GM19023 (cell line): ENCODE measurements around the gene PPP2R3B.
"Not testable (repeated sequence)": the region's sequence is repeated elsewhere in the genome, so short reads cannot be mapped to it uniquely, and the experiment has no call there.

Experiments used
- ATAC-seq: cut with Tn5 transposase; IDR thresholded peaks from one replicate; pipeline ENCODE4 v1.9.1; 2021; ENCODE audit warnings: mild to moderate bottlenecking, moderate library complexity; ENCODE audit not compliant: unreplicated experiment

The PPP2R3B gene

DNA sequence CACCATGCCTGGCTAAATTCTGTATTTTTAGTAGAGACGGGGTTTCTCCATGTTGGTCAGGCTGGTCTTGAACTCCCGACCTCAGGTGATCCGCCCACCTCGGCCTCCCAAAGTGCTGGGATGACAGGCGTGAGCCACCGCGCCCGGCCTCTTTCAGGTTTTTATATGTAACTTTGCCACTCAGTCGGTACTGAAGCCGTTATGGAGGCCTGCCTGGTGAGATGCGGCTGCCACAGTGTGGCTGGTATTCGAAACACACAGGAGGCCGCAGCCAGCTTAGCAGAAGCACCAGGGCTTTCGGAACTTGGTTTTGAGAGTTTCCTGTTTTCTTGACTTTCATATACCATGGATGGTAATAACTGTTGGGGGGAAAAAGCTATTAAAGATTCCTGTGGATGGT is 62.0 kb downstream of the PPP2R3B start:
- ATAC-seq, result not testable (repeated sequence)

DNA sequence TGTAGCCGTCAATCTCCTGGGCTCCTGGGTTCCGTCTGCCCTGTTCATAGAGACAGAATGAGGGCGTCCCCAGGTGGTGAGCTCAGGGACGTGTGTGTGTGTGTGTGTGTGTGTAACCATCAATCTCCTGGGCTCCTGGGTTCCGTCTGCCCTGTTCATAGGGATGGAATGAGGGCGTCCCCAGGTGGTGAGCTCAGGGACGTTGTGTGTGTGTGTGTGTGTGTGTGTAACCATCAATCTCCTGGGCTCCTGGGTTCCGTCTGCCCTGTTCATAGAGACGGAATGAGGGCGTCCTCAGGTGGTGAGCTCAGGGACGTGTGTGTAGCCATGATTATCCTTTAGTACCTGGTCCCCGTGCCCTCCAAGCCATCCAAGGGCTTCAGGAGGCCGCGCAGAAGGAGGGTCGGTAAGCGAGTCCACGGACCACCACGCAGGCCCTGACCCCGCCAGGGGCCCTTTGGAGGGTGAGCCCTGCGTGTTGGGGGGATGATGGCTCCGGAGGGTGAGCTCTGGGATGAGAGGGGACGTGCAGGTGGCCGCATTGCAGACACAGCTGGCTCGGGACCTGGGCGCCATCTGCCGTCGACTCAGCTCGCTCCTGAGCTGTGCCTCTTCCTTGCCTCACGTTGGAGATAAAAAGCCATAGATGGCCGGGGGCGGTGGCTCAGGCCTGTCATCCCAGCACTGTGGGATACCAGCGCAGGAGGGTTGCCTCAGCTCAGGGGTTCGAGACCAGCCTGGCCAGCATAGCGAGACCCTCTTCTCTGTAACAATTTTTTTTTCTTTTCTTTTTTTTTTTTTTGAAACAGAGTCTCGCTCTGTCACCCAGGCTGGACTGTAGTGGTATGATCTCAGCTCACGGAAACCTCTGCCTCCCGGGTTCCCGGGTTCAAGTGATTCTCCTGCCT is 62.7 kb downstream of the PPP2R3B start:
- no peak for ATAC-seq

- ATAC-seq, result no peak
Measured at GRCh38 chrX:320126-320783, 66.5 kb downstream of the PPP2R3B start.

DNA sequence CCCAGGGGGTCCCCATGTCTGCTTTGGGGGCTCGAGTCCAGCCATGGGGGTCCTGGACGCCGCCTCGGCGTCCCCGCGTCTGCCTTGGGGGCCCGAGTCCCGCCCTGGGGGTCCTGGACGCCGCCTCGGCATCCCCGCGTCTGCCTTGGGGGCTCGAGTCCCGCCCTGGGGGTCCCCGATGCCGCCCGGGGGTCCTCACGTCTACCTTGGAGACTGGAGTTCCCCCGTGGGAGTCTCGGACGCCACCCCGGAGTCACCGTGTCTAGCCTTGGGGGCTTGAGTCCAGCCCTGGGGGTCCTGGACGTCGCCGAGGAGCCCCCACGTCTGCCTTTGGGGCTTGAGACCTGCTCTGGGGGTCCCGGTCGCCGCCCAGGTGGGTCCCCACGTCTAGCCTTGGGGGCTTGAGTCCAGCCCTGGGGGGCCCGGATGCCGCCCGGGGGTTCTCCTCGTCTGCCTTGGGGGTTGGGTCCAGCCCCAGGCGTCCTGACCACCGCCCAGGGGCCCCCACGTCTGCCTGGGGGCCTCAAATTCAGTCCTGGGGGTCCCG is 67.1 kb downstream of the PPP2R3B start:
- no peak for ATAC-seq

DNA sequence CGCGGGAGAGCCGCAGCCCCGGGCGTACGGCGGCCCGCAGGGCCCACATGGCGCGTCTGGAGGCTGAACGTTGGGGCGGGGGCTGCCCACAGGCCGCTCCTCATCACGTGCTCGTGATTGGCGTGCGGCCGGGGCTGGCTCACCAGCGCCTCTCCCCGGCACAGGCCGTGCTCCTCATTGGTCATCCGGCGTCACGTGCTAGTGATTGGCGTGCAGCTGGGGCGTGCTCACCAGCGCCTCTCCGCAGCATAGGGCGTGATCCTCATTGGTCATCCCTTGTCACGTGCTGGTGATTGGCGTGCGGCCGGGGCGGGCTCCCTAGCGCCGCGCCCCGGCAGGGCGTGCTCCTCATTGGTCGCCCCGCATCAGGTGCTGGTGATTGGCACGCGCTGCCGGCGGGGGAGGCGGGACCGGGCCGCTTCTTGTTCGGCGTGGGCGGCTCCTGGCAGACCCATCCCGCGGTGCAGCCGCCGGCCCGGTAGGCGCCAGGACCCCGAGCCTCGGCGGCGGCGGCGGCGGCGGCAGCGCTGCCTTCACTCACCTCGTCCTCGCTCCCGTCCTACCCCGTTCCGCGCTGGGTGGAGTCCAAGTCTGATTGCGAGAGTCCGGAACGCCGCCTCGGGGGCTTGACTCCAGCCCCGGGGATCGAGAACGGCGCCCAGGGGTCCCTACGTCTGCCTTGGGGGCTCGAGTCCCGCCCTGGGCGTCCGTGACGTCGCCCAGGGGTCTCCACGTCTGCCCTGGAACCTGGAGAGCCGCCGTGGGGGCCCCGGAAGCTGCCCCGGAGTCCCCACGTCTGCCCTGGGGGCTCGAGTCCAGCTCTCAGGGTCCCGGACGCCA is 67.7 kb downstream of the PPP2R3B start, which contains the start of gene GTPBP6:
GTPBP6 (minus strand) TSS at position 58 of the 840 bp plus-strand sequence; CDS start at position 49, 9 bp downstream.
- ATAC-seq, result peak; percentile 82

DNA sequence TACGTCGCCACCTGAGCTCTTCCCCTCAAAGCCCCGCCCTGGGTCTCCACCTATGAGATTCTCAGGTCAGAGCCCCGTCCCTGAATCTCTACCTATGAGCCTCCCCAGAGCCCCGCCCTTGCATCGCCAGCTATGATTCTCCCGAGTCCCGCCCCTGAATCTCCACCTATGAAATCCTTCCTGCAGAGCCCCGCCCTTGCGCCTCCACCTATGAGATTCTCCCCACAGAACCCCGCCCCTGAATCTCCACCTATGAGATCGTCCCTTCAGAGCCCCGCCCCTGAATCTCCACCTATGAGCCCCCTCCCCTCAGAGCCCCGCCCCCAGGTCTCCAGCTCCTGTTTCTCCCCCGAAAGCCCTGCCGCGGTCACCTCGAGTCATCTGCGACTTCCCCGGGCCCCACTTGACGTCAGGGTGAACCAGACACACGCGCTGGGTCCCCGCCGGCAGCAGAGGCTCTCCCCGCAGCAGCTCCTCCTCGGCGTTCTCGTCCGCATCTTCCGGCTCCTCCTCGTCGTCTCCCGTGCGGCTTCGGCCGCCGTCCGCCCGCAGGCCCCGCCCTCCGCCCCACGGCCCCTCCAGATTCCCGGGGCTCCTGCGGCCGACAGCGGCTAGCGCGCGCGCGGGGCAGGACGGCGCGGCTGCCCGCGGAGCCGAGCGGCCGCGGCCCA is 68.5 kb downstream of the PPP2R3B start:
- peak; percentile 53 for ATAC-seq

DNA sequence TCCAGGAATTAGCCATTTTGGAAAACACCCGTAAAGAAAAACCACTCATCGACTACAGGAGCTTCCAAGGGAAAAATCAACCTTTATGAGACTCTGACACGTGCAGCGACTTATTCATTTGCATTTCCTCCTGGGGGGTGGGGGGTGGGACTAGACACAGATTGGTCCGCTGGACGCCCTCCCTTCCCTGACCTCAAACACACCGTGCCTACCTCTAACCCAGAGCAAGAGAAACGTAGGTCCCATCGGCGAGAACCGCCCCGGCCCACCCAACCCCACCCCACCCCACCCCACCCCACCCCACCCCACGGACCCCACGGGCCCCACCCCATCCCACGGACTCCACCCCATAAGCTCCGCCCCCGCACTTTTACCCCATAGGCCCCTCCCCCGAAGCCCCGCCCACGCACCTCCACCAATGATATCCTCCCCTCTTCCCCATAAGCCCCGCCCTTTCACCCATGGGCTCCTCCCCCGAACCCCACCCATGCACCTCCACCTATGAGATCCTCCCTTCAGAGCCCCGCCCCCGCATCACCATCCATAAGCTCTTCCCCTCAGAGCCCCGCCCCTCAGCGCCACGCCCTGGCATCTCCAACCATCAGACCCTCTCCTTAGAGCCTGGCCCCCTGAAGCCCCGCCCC is 69.2 kb downstream of the PPP2R3B start:
- no peak for ATAC-seq

DNA sequence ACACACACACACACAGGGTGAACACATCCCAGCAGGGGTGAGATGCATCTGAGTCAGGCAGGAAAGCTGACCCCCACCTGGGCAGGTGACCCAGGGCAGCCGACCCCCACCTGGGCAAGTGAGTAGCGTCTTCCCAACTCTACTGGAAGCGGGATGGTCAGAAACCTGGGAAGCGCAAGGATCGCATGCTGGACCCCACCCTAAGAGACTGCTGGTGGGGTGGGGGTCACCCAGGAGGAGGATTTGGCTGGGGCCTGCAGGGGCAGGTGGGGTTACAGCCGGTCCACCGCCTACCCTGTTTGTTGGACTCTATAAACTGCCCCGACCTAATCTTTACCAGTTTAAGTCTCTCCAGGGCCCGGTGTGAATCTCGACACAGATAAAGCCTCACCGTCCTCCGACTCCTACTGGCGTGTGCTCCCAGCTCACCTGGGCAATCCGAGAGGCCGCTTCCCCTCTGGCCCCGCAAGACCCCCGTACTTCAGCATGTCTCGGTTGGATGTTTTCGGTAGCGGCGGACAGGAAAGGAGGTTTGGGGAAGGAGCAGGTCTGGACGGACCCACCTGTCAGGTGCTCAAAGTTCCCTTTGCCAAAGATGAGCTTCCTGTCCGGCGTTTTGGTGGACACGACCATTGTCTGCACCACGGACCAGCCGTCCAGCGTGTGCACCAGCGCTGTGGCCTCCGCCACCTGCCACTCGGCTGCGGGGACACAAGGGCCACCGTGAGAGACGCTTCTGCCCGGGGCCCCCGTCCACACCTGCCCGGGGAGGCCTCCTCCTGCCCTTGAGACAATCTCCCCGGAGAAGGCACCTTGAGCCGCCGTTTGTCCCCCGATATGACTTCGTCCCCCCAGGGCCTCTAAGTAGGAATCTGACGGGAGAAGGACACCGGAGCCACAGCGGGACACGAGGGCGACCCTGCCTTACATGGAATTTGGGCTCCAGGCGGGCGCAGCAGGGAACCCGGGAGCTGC is 70.1 kb downstream of the PPP2R3B start:
- no peak for ATAC-seq

DNA sequence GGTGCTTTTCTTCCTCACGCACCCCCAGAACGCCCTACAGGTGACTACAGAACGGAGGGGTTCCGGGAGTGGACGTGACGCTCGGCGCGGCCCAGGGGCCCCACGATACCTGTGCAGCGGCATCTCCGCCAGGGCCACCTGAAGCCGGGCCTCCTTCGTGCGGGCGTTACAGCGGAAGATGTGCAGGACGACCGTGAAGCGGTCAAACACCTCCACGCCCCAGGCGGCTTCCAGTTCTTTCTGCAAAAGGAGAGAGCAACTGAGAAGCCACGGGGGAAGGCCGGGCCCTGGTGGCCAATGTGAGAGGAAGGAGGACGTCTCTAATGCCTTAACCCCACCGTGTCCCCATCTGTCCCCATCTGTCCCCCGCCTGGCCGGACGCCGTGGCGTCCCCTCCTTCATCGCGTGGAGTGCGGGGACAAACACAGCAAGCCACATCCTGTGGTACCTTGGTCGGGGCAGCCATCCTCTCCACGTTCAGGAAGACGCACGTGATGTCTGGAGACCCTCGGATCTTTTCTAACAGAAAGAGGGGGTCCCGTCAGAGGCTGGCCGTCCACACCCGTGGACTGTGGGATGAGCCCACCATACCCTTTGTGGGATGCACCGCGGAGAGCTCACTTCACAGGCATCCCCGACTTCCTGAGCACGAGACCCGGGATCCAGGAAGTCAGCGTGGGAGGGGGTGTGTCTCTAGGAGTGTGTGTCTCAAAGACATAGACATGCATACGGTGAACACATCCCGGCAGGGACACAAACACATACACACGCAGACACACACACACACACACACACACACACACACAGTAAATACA is 71.7 kb downstream of the PPP2R3B start:
- ATAC-seq, result no peak

DNA sequence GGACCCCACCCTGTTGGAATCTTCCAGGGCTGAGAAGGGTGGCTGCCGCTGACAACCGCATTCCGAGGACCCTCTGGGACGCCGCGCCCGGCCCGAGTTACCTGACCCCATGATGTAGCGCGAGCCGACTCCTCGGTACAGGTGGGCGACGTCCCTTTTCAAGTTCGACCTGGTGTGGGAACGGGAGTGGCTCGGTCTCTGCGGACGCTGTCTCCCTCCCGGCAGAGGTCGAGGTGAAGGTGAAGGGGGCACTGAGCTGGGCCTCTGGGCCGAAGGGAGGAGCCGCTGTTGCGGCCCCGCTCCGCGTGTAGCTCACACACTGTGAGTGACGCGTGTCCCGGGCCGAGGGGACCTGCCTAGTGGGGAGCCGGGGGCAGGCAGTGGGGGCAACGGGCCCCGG is 72.7 kb downstream of the PPP2R3B start:
- no peak for ATAC-seq

- no peak for ATAC-seq
Measured at GRCh38 chrX:313546-313945, 73.2 kb downstream of the PPP2R3B start.

DNA sequence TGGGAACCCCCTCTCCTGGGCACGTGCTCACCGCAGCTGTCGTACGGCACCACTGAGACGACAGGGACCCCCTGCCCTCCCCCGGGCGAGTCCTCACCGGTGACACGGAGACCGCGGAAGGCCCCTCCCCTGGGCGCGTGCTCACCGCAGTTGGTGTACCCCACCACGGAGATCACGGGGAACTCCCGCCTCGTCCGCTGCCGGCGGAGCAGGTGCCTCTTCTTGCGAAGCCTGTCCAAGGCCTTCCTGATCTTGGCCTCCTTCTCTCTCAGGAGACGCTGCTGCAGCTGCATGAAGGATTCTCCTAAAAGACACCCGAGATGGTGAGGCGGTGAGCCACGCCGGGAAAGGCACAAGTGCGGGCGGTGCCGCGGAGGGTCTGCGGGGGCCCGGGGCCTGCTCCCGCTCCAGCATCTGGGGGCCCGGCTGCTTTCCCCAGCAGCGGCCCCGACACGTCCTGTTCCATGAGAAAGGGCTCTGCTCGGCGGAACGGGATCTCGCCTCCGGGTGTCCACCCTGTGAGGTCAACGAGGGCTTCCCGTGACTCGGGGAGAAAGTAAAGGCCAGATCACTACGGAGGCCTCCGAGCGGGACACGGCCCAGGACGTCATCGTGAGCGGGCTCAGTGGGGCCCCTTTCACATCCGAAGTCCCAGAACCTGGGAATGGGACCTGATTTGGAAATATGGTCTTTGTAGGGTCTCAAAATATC is 73.9 kb downstream of the PPP2R3B start:
- no peak for ATAC-seq

- ATAC-seq, result no peak
Measured at GRCh38 chrX:311156-312129, 75.3 kb downstream of the PPP2R3B start.

- no peak for ATAC-seq
Measured at GRCh38 chrX:310621-311155, 76.0 kb downstream of the PPP2R3B start.

DNA sequence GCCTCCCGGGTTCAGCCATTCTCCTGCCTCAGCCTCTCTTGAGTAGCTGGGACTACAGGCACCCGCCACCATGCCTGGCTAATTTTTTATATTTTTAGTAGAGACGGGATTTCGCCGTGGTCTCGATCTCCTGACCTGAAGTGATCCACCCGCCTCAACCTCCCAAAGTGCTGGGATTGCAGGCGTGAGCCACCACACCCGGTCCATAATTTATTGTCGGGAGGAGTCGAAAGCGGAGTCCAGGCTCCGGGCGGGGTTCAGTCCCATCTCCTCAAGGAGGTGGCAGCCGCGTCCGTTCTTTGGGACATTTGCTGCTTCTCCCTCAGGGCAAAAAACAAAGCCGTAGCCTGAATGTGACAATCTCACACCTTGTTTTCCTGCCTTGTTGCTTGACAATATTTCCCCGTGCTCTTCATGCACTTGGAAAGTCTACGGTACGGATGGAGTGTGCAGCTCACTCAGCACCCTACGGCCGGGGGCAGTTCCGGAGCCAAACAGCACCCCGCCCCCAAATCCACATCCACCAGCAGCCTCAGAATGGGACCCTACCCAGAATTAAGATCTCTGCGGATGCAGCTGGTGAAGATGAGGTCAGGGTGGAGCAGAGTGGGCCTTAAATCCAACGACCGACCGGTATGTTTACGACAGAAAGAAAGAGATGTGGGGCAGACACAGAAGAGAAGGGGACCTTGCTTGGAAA is 77.7 kb downstream of the PPP2R3B start:
- no peak for ATAC-seq
